AG04450 (cell line): ENCODE data around the gene R3HDM1. TPM values are rescaled to one million over a fixed set of nuclear protein-coding genes. Genes with fewer than 3 reads are reported as not detected.
"Not testable (repeated sequence)": the region's sequence is repeated elsewhere in the genome, so short reads cannot be mapped to it uniquely, and the experiment has no call there.

Experiments
- CTCF ChIA-PET: fragments of 300-600, 350-600 bp; formaldehyde crosslinking; extraction: SDS; loops from one replicate; lab custom pipeline; 2022; ENCODE audit warnings: antibody characterized with exemption, inconsistent platforms; lab: Charles Lee
- POLR2A ChIA-PET: fragments of 350-600 bp; formaldehyde crosslinking; extraction: SDS; loops from one replicate; lab custom pipeline; 2021; ENCODE audit warnings: antibody characterized with exemption, inconsistent platforms; lab: Yijun Ruan, JAX
- DNase-seq: peaks from one replicate; pipeline ENCODE4 v3.0.0-alpha.2; 2011; ENCODE audit warnings: low read depth, low spot score
- H3K27ac ChIP-seq: one replicate; pipeline ENCODE4 v1.5.1; 2012; ENCODE audit warnings: low read depth, low read length, control low read depth
- H3K27me3 ChIP-seq: one replicate; pipeline ENCODE4 v1.6.0; 2012; ENCODE audit warnings: low read length; ENCODE audit not compliant: control insufficient read depth, insufficient read depth
- H3K4me3 ChIP-seq: 2 replicates; pipeline ENCODE4 v1.5.1; 2011; ENCODE audit warnings: mild to moderate bottlenecking, low read depth, low read length, control low read depth
- H3K9me3 ChIP-seq: 2 replicates; pipeline ENCODE4 v1.5.1; 2012; ENCODE audit warnings: low read length; ENCODE audit not compliant: control insufficient read depth, insufficient read depth
- polyA plus RNA-seq: library from polyadenylated mRNA; depleted of rRNA; stranded (reverse); fragments of >200 nt; gene quantifications from 2 replicates; pipeline ENCODE4 v1.2.3, GENCODE V29; 2011
- TF ChIP-seq, protein P1 (sequence below): IDR thresholded peaks from 2 replicates; pipeline ENCODE4 v1.5.1; 2011; ENCODE audit warnings: low read depth, low read length, control low read depth, inconsistent platforms

The R3HDM1 gene
- polyA plus RNA-seq, 1 experiment = 39.1 TPM

DNA sequence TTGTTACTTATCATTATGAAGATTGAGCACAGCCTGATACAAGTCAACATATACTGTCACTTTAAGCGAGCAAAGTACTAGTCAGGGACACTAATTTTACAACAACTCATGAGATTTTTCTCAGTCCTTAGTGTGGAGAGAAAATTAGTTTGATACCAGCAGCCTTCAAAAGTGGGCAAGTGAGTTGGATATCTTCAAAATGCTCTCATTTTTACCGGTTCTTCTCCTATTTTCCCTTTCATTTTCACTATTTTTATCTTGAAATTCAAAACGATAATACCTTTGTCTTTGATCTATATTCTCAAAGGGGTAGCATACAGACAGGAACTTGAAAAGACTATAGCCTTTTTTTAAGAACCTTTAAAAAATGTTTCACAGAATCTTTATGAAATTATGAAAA, 158.4 kb downstream of the R3HDM1 start:
- no peak overlapping the region for H3K4me3 ChIP-seq
- no peak overlapping the region for H3K27ac ChIP-seq
- no peak for DNase-seq
- ChIA-PET POLR2A (no interaction called here), CTCF (interaction anchor here (1.0 kb wide), 1 partner anchor 22 kb away, joined by 4 read pairs; no protein-coding TSS in a partner anchor)
- H3K9me3 ChIP-seq = no peaks in the 10 kb centered on the region
- TF ChIP-seq, protein P1, sequence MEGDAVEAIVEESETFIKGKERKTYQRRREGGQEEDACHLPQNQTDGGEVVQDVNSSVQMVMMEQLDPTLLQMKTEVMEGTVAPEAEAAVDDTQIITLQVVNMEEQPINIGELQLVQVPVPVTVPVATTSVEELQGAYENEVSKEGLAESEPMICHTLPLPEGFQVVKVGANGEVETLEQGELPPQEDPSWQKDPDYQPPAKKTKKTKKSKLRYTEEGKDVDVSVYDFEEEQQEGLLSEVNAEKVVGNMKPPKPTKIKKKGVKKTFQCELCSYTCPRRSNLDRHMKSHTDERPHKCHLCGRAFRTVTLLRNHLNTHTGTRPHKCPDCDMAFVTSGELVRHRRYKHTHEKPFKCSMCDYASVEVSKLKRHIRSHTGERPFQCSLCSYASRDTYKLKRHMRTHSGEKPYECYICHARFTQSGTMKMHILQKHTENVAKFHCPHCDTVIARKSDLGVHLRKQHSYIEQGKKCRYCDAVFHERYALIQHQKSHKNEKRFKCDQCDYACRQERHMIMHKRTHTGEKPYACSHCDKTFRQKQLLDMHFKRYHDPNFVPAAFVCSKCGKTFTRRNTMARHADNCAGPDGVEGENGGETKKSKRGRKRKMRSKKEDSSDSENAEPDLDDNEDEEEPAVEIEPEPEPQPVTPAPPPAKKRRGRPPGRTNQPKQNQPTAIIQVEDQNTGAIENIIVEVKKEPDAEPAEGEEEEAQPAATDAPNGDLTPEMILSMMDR = no peak
- no peaks in the 10 kb centered on the region for H3K27me3 ChIP-seq

GRCh38 chr2:135694711-135695110, 163.4 kb downstream of the R3HDM1 start:
- H3K4me3 ChIP-seq = no peak overlapping the region
- ChIA-PET CTCF (no interaction called here), POLR2A (no interaction called here)
- TF ChIP-seq, protein P1 = no peak
- H3K9me3 ChIP-seq = no peaks in the 10 kb centered on the region
- DNase-seq = no peak
- H3K27ac ChIP-seq = no peak overlapping the region
- no peaks in the 10 kb centered on the region for H3K27me3 ChIP-seq

DNA sequence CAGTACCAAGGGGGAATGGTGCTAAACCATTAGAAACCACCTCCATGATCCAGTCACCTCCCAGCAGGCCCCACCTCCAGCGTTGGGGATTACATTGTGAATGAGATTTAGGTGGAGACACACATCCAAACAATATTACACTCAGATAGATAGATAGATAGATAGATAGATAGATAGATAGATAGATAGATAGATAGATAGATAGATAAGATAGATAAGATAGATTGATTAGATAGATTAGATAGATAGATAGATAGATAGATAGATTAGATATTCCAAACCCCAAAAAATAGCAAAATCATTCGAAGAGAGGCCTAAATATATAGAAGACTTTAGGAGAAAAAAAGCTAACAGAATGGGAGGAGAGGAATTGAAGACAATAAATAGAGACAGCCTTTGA, 167.6 kb downstream of the R3HDM1 start:
- no peak overlapping the region for H3K27ac ChIP-seq
- no peak for DNase-seq
- ChIA-PET POLR2A (no interaction called here), CTCF (interaction anchor here (1.6 kb wide), 1 partner anchor 695 kb away, joined by 7 read pairs; no protein-coding TSS in a partner anchor)
- H3K27me3 ChIP-seq = no peaks in the 10 kb centered on the region
- TF ChIP-seq, protein P1 = no peak
- no peak overlapping the region for H3K4me3 ChIP-seq
- H3K9me3 ChIP-seq = no peaks in the 10 kb centered on the region

DNA sequence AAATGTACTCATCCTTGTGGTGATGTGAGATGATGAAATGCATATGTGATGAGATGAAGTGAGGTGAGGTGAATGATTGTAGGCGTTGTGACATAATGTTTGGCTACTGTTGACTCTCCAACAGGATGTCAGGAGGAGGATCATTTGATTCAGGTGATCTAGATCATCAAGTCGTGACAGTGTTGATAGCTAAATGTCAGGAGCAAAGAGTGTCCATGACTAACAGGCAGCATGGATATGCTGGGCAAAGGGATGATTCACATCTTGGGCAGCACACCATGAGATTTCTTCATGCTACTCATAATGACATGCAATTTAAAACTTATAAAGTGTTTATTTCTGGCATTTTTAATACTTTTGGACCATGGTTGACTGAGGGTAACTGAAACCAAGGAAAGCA, 170.2 kb downstream of the R3HDM1 start:
- Histone ChIP-seq H3K4me3 (no peak overlapping the region), H3K9me3 (no peaks in the 10 kb centered on the region), H3K27ac (no peak overlapping the region), H3K27me3 (no peaks in the 10 kb centered on the region)
- TF ChIP-seq, protein P1 = no peak
- CTCF ChIA-PET = interaction anchor here (0.5 to 1.0 kb wide), 3 partner anchors 9 to 712 kb away, joined by 3 to 4 read pairs (median 4); no protein-coding TSS in a partner anchor
- no peak for DNase-seq
- POLR2A ChIA-PET = interaction anchor here (1.0 to 1.1 kb wide), 2 partner anchors 19 to 170 kb away, joined by 3 read pairs; partner anchors contain the start of genes R3HDM1 and ZRANB3

DNA sequence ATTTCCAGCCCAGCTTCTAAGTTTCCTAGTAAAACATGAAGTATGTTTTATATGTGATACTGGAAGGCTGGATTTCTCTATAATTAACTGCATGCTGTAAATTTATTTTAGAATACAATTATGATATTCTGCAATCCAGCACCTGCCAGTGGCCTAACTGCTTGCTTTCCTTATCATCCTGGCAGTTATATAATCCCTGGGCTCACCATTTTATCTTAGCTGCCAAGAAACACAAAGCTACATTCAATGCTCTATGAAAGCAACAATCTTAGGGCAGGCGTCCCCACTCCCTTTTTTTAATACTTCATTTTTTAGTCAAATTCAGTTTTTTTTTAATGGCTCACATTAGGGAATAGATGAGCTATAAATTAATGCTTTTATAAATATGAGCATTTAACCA, 172.0 kb downstream of the R3HDM1 start:
- no peaks in the 10 kb centered on the region for H3K9me3 ChIP-seq
- TF ChIP-seq, protein P1 = no peak
- no peak overlapping the region for H3K27ac ChIP-seq
- DNase-seq = no peak
- no peaks in the 10 kb centered on the region for H3K27me3 ChIP-seq
- H3K4me3 ChIP-seq = no peak overlapping the region
- POLR2A ChIA-PET = no interaction called here
- CTCF ChIA-PET = interaction anchor here (0.8 to 4.1 kb wide), 2 partner anchors 23 to 699 kb away, joined by 3 to 25 read pairs; no protein-coding TSS in a partner anchor

GRCh38 chr2:135704075-135704474, 172.8 kb downstream of the R3HDM1 start:
- DNase-seq, POLR2A ChIA-PET, H3K9me3 ChIP-seq, H3K4me3 ChIP-seq, H3K27ac ChIP-seq, H3K27me3 ChIP-seq: not testable (repeated sequence)
- CTCF ChIA-PET = interaction anchor here (0.6 to 4.1 kb wide), 4 partner anchors 9 to 715 kb away, joined by 3 to 25 read pairs (median 6); no protein-coding TSS in a partner anchor
